Stimulated activated CD4-positive, alpha-beta T cell treated with anti-CD3 and anti-CD28 coated beads, TNF-alpha, amount 100 ng/mL, for 24 hours (primary cell): ENCODE data around the gene SIK1.
"Not testable (repeated sequence)": the region's sequence is repeated elsewhere in the genome, so short reads cannot be mapped to it uniquely, and the experiment has no call there.

Experiments
- DNase-seq, 3 experiments: peaks; one replicate each; pipeline ENCODE4 v3.0.0-alpha.2; 2020; ENCODE audit warnings: low read depth in 3 of 3

SIK1 gene

GRCh38 chr21:43396788-43397438, 30.0 kb downstream of the SIK1 start:
- DNase-seq = not testable (repeated sequence)

GRCh38 chr21:43383351-43383750, 43.6 kb downstream of the SIK1 start:
- DNase-seq = not testable (repeated sequence)

DNA sequence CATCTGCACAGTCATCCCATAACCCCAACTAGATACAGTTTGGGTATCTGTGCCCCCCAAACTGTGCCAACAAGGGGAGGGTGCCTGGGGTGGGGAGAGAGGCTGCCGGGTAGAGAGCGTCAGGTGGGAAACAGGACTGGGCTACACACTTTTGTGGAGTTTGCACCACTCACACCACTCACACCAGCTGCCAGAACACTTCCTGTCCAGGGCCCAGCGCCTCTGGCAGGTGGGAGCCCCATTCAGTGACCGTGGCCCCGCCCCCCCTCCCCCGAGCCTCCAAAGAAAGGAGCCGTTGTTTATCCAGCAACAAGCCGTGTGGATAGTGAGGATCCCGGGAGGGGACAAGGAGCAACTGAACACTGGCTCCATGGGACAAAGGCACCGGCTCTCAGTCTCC, 44.0 kb downstream of the SIK1 start:
- DNase-seq = not testable (repeated sequence)

DNA sequence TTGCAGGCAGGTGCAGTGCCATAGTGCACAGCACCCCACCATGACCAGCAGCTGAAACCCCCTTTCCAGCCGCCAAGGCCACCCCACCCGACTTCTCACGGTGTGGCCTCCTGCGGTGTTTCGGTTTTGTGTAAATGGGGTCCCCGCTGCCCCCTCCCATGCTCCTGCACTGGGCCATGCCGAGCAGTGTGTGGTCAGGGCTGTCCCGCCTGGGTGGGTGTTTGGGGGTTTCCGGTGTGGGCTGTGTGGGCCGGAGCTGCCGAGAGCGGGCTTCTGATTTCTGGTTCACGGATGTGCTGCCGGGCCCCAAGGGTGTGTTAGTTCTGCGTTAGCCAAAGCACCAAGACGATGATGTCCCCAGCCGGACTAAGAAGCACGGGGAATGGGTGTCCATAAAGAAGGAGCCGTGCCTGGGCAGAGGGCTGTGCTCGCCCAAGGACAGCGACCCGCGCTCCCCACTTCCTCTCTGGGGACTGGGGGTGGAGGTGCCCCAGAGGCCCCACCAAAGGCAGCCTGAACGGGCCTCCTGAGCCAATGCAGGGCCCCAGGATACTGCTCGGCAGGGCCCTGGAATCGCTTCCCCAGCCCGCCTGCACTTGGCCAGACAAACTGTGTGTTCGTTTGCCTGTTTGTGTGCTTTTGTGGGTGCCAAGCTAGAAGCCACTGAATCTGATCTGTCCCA, 45.9 kb downstream of the SIK1 start:
- not testable (repeated sequence) for DNase-seq

GRCh38 chr21:43380337-43380736, 46.6 kb downstream of the SIK1 start:
- not testable (repeated sequence) for DNase-seq

DNA sequence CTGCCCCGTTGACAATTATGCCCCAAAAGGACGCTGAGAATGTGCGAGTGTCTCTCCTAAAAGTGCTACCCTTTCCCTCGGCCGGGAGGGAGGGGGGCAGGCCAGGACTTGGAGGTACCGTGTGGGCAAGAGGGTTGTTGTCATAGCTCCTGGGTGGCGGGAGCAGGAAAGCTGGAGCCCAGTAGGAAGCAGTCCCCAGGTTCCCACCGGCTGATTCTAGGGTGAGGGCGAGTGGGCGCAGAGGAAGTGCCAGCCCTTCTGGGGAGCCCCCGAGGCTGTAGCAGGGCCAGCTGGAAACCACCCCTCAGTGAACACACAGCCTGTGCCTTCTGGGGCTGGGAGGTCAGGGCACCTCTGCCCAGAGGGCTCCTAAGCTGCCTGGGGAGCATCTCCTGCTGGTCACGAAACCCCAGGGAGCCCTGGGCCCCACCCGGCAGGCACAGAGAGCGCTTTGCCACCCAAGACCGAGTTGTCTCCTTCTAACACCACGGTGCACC, 47.3 kb downstream of the SIK1 start:
- DNase-seq = not testable (repeated sequence)

DNA sequence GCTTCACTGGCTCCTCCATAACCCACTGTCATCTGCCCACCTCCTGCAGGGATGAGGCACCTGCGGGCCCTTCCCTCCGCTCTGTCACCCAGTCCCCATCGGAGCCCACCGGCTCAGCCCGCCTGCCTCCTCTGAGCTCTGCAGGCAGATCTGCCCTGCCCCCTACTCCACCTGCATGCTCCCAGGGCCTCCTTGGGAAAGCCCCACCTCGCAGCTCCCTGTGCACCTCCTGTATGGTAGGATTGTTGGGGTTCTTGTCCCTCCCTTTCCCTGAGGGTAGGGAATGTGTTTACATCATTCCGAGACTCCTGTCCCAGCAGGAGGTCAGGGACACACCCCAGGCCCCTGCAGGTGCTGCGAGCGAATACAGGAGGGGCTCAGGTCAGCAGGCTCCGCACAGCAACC, 50.5 kb downstream of the SIK1 start:
- no peak for DNase-seq

GRCh38 chr21:43375837-43376477, 51.0 kb downstream of the SIK1 start:
- no peak for DNase-seq

GRCh38 chr21:43375006-43375836, 51.7 kb downstream of the SIK1 start:
- DNase-seq = no peak

GRCh38 chr21:43374228-43374885, 52.6 kb downstream of the SIK1 start:
- no peak for DNase-seq

GRCh38 chr21:43373362-43374227, 53.3 kb downstream of the SIK1 start:
- DNase-seq = no peak

DNA sequence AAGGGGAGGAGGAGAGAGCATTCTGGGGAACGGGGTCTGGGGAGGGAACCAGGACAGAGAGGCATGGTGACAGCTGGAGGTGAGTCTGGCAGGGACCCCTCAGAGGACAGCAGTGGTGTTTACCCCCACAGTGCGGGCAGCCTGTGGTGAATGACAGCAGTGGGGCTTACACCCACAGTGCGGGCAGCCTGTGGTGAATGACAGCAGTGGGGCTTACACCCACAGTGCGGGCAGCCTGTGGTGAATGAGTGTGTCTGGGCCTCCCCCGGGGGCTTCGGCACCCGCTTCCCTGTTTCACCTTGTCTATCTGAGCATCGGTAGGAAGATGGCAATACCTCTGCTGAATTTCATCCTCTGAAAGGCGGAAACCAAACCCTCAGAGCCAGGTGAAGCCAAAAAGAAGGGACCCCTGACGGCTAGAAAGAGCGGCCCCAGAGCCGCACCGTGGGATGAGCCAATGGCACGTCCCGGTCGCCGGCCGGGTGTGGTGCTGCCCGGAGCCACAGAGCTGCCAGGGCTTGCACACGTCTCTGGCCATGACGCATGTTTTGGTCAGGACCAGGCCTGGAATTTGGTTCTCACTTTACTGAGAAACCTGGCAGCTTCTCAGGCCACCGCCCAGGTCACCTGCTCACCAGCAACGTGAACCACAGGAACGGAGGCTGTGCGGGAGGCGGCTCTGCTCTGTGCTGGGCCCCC, 54.1 kb downstream of the SIK1 start:
- DNase-seq = no peak

DNA sequence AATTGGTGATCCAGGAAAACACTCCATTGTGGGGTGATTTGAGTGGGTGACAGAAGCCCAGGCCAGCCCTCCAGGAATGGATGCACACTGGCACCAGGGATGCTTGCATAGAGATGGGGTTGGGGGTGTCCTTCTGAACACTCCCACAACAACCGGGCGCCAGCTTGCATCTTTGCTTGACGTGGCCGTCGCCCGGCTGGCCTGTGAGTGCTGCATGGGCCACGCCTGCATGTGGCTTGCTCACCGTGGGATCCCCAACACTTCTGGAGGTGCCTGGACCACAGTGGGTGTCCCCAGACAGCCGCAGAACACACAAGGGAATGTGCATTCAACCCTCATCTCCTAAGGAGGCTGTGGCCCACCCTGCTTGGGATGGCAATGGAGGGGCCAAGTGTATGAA, 55.1 kb downstream of the SIK1 start:
- no peak for DNase-seq

- no peak for DNase-seq
Observed at GRCh38 chr21:43370888-43371570, 55.9 kb downstream of the SIK1 start.

DNA sequence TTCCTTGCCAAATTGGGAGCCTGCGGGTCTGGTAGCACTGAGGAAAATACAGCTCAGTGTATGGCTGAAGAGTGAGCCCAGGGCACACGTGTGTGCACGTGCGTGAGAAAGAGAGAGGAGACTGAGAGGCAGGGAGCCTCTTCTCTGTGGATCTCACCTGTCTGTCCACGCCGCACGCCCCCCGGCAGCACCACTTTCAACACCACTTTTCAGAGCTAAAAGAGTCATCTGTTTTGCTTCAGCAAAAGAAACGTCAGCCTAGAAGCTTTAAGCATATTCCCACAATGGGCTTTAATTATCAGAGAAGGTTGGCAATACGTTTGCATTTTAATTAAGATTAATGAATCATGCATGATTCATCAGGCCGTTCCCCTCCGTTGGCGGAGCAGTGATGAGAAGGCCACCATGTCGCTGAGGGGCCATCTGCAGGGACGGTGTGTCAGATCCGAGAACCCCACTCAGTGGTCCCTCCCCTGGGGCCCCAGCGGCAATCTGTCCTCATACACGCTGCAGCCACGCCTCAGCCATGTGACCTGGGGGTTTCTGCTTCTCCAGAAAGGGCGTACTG, 56.8 kb downstream of the SIK1 start:
- DNase-seq = no peak

- no peak for DNase-seq
Observed at GRCh38 chr21:43369596-43370090, 57.3 kb downstream of the SIK1 start.

GRCh38 chr21:43369124-43369523, 57.8 kb downstream of the SIK1 start:
- no peak for DNase-seq

DNA sequence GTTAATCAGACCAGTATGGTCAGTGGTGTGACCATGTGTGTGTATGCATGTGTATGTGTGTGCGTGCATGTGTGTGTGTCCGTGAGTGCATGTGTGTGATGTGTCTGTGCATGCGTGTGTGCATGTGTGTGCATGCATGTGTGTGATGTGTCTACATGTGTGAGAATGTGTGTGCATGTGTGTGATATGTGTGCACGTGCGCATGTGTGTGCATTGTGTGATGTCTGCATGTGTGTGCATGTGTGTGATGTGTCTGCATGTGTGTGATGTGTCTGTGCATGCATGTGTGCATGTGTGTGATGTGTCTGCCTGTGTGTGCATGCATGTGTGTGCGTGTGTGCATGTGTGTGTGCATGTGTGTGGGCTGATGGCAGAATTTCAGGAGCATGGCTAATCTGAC, 58.2 kb downstream of the SIK1 start:
- DNase-seq = no peak

GRCh38 chr21:43367859-43368258, 59.1 kb downstream of the SIK1 start:
- DNase-seq = no peak
